NOMO-1 (cell line): ENCODE measurements around the gene TIMM13.

ENCODE experiments used
- DNase-seq, 2 experiments: peaks; one replicate each; lab custom pipeline; 2025; ENCODE audit not compliant: unreplicated experiment in 2 of 2; lab: John Stamatoyannopoulos, UW

Gene TIMM13

GRCh38 chr19:2387367-2388288 lies 39.8 kb downstream of the TIMM13 start:
- DNase-seq, result no peak

DNA sequence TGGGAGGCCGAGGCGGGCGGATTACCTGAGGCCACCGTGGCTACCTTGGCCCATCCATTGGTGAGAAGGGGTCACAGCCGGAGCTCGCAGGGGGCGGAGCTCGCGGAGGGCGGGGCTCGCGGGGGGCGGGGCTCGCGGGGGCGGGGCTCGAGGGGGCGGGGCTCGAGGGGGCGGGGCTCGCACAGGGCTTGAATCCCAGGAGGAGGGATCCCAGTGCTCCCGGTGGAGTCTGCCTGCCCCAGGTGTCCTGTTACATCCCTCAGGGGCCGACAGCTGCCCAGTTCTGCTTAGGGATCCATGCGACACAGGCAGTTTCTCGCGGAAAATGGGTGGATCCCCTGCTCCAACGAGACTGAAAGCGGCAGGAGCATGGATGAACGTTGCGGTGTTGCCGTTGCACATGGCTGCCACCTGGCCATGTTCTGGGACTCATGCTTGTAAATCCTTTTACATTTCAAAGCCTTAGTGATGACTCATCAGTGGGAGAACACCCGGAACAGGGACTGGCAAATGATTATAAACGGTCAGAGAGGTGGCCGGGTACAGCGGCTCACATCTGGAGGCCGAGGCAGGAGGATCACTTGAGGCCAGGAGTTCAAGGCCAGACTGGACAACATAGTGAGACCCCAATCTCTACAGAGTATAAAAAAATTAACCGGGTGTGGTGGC lies 42.2 kb downstream of the TIMM13 start:
- DNase-seq, result no peak

DNA sequence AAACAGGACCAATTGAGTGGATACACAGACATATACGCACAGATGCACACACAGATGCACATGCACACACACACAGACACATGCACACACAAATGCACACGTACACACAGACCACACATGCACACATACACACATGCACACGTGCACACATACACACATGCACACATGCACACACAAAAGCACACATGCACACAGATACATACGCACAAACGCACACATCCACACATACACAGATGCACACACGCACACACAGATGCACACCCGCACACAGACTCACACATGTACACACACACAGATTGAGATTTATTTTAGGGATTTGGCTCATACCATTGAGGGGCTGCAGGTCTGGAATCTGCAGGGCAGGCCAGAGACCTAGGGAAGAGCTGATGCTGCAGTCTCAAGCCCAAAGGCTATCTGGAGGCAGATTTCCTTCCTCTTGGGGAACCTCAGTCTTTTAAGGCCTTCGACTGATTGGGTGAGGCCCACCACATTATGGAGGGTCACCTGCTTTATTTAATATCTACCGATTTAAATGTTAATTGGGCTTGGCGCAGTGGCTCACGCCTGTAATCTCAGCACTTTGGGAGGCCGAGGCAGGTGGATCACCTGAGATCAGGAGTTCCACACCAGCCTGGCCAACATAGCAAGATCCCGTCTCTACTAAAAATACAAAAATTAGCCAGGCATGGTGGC lies 44.7 kb downstream of the TIMM13 start:
- no peak for DNase-seq

DNA sequence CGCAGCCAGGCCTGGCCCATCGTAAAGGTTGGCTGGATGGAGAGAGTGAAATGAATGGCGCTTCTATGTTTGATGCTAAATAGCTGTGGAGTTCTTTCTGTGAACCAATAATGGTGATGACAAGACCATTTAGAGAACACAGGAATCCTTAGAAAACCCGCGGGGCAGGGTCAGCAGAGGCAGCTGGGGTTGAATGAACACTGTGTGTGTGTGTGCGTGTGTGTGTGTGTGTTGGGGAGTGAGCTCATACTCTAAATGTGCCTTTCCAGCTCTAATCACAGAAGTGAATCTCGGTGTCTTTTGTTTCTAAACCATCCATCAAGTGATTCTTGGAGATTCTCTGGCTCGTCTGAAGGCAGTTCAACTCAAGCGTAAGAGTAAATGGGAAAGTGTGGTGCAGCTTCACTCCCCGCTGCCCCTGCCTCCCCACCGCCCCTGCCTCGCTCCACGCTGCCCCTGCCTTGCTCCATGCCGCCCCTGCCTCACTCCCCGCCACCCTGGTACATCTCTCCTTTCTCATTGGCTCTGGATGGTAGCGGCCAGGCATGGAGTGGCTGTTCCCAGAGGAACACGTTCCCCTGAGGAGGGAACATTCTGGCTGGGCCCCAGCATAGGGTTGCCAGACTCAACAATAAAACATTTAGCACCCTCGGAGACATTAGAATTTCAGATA lies 46.1 kb downstream of the TIMM13 start:
- DNase-seq, result no peak

DNA sequence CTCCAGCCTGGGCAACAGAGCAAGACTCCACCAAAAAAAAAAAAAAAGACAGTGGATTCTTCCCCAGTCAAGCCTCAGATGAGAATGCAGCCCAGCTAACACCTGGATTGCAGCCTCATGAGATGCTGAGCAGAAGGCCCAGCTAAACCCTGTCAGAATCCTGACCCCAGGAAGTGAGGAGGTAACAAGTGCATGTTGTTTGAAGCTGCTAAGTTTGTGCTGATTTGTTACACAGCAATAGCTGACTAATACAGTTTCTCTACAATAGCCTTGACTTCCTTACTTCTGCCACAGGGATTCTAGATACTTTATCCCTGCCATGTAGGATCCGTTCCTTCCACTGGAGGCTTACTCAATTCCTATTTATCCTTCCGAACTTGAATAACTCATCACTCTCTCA lies 46.8 kb downstream of the TIMM13 start:
- DNase-seq, result no peak

- DNase-seq, result no peak
Observed at GRCh38 chr19:2376784-2377519, 50.4 kb downstream of the TIMM13 start.
